Trophoblast cell (in vitro differentiated cells and primary cell): ENCODE data around the gene SMIM45.

ENCODE experiments used
- DNase-seq, 2 donors: peaks; one replicate each; pipeline ENCODE4 v3.0.0-alpha.2; 2016
- H2AFZ ChIP-seq: 2 replicates; pipeline ENCODE4 v1.6.1; 2013; ENCODE audit warnings: low read length, moderate library complexity, mild to moderate bottlenecking; ENCODE audit not compliant: insufficient read depth, poor library complexity
- H2AK5ac ChIP-seq: 2 replicates; pipeline ENCODE4 v1.6.1; 2013; ENCODE audit warnings: mild to moderate bottlenecking, low read length
- H2BK120ac ChIP-seq: 2 replicates; pipeline ENCODE4 v1.6.1; 2013; ENCODE audit warnings: low read length, mild to moderate bottlenecking, moderate library complexity; ENCODE audit not compliant: insufficient read depth, poor library complexity
- H2BK12ac ChIP-seq: 2 replicates; pipeline ENCODE4 v1.6.1; 2013; ENCODE audit warnings: mild to moderate bottlenecking, low read length, moderate library complexity
- H2BK5ac ChIP-seq: 2 replicates; pipeline ENCODE4 v1.6.1; 2013; ENCODE audit warnings: low read length, low read depth, moderate library complexity, mild to moderate bottlenecking; ENCODE audit not compliant: poor library complexity
- H3K14ac ChIP-seq: 2 replicates; pipeline ENCODE4 v1.6.1; 2013; ENCODE audit warnings: mild to moderate bottlenecking, low read length
- H3K18ac ChIP-seq: 2 replicates; pipeline ENCODE4 v1.6.1; 2013; ENCODE audit warnings: mild to moderate bottlenecking, low read length
- H3K23ac ChIP-seq: 2 replicates; pipeline ENCODE4 v1.6.1; 2013; ENCODE audit warnings: low read length
- H3K27ac ChIP-seq: 2 replicates; pipeline ENCODE4 v1.5.1; 2013; ENCODE audit warnings: low read depth, mild to moderate bottlenecking, inconsistent platforms, low read length, moderate library complexity
- H3K27me3 ChIP-seq: 2 replicates; pipeline ENCODE4 v1.6.1; 2013; ENCODE audit warnings: inconsistent platforms, mild to moderate bottlenecking, low read length, moderate library complexity; ENCODE audit not compliant: insufficient read depth
- H3K36me3 ChIP-seq, 2 experiments: 1 replicate in 1 of 2; 2 replicates in 1 of 2; pipeline ENCODE4 v1.6.1; 2013; ENCODE audit warnings: low read length in 2 of 2, mild to moderate bottlenecking in 2 of 2, moderate library complexity in 1 of 2; ENCODE audit not compliant: insufficient read depth in 2 of 2, control insufficient read depth in 1 of 2
- H3K4ac ChIP-seq: 2 replicates; pipeline ENCODE4 v1.6.1; 2013; ENCODE audit warnings: low read depth, mild to moderate bottlenecking, low read length, moderate library complexity
- H3K4me1 ChIP-seq, 2 experiments: 1 replicate in 1 of 2; 2 replicates in 1 of 2; pipeline ENCODE4 v1.6.1; 2013; ENCODE audit warnings: low read length in 2 of 2, mild to moderate bottlenecking in 2 of 2, moderate library complexity in 1 of 2; ENCODE audit not compliant: insufficient read depth in 2 of 2, control insufficient read depth in 1 of 2
- H3K4me2 ChIP-seq: 2 replicates; pipeline ENCODE4 v1.6.1; 2013; ENCODE audit warnings: inconsistent platforms, mild to moderate bottlenecking, low read length, moderate library complexity
- H3K4me3 ChIP-seq: 2 replicates; pipeline ENCODE4 v1.5.1; 2013; ENCODE audit warnings: mild to moderate bottlenecking, low read depth, low read length, inconsistent platforms
- H3K79me1 ChIP-seq: one replicate; pipeline ENCODE4 v1.6.1; 2013; ENCODE audit warnings: low read length
- H3K79me2 ChIP-seq: 2 replicates; pipeline ENCODE4 v1.6.1; 2013; ENCODE audit warnings: low read length, mild to moderate bottlenecking; ENCODE audit not compliant: control insufficient read depth, insufficient read depth, poor library complexity
- H3K9ac ChIP-seq: 2 replicates; pipeline ENCODE4 v1.6.1; 2013; ENCODE audit warnings: mild to moderate bottlenecking, low read length
- H3K9me3 ChIP-seq: 2 replicates; pipeline ENCODE4 v1.6.1; 2013; ENCODE audit warnings: low read depth, mild to moderate bottlenecking, control low read depth, inconsistent platforms, low read length; ENCODE audit not compliant: insufficient read depth
- H4K12ac ChIP-seq: 2 replicates; pipeline ENCODE4 v1.6.1; 2013; ENCODE audit warnings: low read depth, mild to moderate bottlenecking, low read length, moderate library complexity
- H4K8ac ChIP-seq: 2 replicates; pipeline ENCODE4 v1.6.1; 2013; ENCODE audit warnings: low read depth, mild to moderate bottlenecking, low read length, moderate library complexity
- H4K91ac ChIP-seq: one replicate; pipeline ENCODE4 v1.6.1; 2013; ENCODE audit warnings: low read depth, mild to moderate bottlenecking, low read length, moderate library complexity
- WGBS: extraction: QIAGEN DNeasy Blood & Tissue Kit; methylation state at CpG from one replicate; pipeline ENCODE4 v1.1.7; 2013; ENCODE audit warnings: missing lambda C conversion rate; ENCODE audit not compliant: insufficient read length, insufficient coverage; ENCODE audit errors: extremely low coverage; 5-methylcytosine and 5-hydroxymethylcytosine counted together

Gene SMIM45

DNA sequence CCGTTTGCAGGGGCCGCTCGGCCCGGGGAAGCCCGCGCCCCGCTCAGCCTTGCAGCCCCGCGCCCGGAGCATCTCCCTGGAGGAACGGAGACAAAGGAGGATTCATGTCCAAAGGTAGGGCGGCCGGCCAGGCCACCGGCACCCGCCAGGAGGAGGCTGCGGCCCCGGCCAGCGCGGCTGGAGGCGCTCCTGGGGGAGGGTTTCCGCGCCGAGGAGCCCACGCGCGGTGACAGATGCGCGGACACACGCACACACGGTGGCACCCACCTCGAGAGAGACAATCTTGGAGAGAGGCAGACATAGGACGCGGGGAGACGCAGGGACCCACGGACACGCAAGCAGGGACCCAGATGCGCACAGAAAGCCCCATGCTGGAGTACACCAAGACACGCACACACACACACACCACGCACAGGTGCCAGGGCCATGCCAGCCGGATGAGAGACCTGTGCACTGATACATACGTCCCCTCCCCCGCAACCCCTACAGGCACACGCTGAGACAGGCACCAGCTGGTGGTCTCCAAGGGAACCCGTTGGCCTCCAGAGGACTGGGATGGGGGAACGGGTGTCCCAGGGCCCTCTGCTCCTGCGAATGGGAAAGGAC is 25.1 kb downstream of the SMIM45 start:
- Histone ChIP-seq H3K9me3 (peaks cover 8% of the 10 kb centered on the region), H2AFZ (peak overlapping the region; percentile 56), H4K8ac (no peak overlapping the region), H2BK120ac (no peak overlapping the region), H3K27ac (no peak overlapping the region), H3K4me3 (no peak overlapping the region), H4K91ac (no peak overlapping the region), H3K4ac (no peak overlapping the region), H3K79me1 (no peaks in the 10 kb centered on the region), H3K4me2 (peak overlapping the region; percentile 83), H2BK12ac (no peak overlapping the region), H3K23ac (no peak overlapping the region), H2BK5ac (no peak overlapping the region), H3K4me1 (peaks cover 0 to 8% of the 10 kb centered on the region in 2 experiments), H3K9ac (no peak overlapping the region), H3K36me3 (no peaks in the 10 kb centered on the region), H3K18ac (no peak overlapping the region), H3K27me3 (peaks cover 30% of the 10 kb centered on the region), H4K12ac (no peak overlapping the region), H3K79me2 (no peaks in the 10 kb centered on the region), H3K14ac (peak overlapping the region; percentile 22), H2AK5ac (no peak overlapping the region)
- no CpG with 5 or more reads among the region's 46 CpGs for WGBS
- DNase-seq = peak in 1 of 2 donors; percentile 30

DNA sequence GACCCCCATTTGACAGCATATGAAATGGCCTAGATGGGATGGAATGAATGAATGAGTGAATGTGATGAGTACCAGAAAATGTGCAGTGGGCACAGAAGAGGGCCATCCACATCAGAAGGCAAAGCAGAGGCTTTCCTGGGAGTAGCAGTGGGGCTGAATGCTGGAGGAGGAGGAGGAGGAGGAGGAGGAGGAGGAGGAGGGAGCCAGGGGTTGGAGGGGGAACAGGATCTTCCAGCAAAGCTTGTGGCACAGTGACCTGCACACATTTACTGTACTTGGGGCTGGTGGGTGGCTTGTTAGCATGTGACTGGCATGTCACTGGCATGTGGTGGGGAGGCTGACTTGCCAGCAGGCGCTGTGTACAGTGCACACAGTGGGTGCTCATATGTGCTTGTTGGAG is 26.8 kb downstream of the SMIM45 start:
- peaks cover 2 to 12% of the 10 kb centered on the region in 2 experiments for H3K4me1 ChIP-seq
- no peak overlapping the region for H2AFZ ChIP-seq
- peaks cover 30% of the 10 kb centered on the region for H3K27me3 ChIP-seq
- no peak overlapping the region for H4K91ac ChIP-seq
- H3K4ac ChIP-seq = no peak overlapping the region
- no peak overlapping the region for H4K8ac ChIP-seq
- no peak overlapping the region for H2BK120ac ChIP-seq
- DNase-seq = no peak
- H3K23ac ChIP-seq = no peak overlapping the region
- H3K14ac ChIP-seq = no peak overlapping the region
- H3K4me3 ChIP-seq = no peak overlapping the region
- no peak overlapping the region for H3K27ac ChIP-seq
- no peak overlapping the region for H3K9ac ChIP-seq
- no peak overlapping the region for H2BK5ac ChIP-seq
- no CpG with 5 or more reads among the region's 1 CpG for WGBS
- no peak overlapping the region for H2BK12ac ChIP-seq
- no peak overlapping the region for H3K18ac ChIP-seq
- no peaks in the 10 kb centered on the region for H3K79me1 ChIP-seq
- no peaks in the 10 kb centered on the region for H3K79me2 ChIP-seq
- peaks cover 8% of the 10 kb centered on the region for H3K9me3 ChIP-seq
- H3K4me2 ChIP-seq = no peak overlapping the region
- H2AK5ac ChIP-seq = no peak overlapping the region
- H4K12ac ChIP-seq = no peak overlapping the region
- no peaks in the 10 kb centered on the region for H3K36me3 ChIP-seq

DNA sequence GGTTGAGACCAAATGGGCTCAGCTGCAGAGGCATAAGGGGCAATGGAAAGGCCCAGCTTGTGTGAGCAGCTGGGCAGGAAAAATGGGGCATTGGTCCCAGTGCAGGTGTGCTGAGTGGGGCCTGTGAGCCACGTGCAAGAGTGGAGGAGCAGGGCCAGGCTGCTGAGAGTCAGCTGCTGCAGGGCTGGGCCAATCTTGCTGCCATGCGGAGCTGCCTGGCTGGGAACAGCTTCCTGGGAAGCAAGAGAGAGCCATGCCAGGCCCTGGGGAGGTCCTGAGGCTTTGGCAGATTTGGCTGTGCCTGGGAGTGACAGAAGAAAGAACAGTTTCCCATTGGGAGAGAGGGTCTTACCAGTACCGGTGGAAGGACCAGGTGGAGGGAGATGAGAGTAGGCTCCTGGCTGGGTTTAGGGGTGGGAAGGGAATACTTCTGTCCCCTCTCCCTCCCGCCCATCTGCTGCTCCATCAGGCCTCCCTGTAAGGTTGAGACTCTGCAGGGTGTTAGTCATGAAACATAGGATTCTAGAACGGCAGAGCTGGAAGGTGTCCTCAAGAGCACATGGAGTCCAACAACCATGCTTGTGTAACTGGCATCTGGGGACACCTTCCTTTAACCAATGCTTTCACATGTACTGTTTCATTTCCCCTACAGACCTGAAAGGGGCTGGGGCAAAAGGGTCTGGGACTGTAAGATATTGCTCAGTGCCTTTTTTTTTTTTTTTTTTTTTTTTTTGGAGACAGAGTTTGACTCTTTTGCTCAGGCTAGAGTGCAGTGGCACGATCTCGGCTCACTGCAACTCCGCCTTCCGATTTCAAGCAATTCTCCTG is 27.7 kb downstream of the SMIM45 start:
- Histone ChIP-seq H3K4ac (no peak overlapping the region), H2AFZ (no peak overlapping the region), H2BK120ac (no peak overlapping the region), H3K9me3 (peaks cover 8% of the 10 kb centered on the region), H3K79me2 (no peaks in the 10 kb centered on the region), H3K14ac (no peak overlapping the region), H3K9ac (no peak overlapping the region), H3K23ac (no peak overlapping the region), H3K27me3 (peaks cover 30% of the 10 kb centered on the region), H3K4me3 (no peak overlapping the region), H3K36me3 (no peaks in the 10 kb centered on the region), H3K27ac (no peak overlapping the region), H3K4me2 (no peak overlapping the region), H3K18ac (no peak overlapping the region), H2AK5ac (no peak overlapping the region), H2BK12ac (no peak overlapping the region), H4K8ac (no peak overlapping the region), H3K79me1 (no peaks in the 10 kb centered on the region), H2BK5ac (no peak overlapping the region), H4K91ac (no peak overlapping the region), H4K12ac (no peak overlapping the region), H3K4me1 (peaks cover 2 to 13% of the 10 kb centered on the region in 2 experiments)
- no CpG with 5 or more reads among the region's 9 CpGs for WGBS
- no peak for DNase-seq

DNA sequence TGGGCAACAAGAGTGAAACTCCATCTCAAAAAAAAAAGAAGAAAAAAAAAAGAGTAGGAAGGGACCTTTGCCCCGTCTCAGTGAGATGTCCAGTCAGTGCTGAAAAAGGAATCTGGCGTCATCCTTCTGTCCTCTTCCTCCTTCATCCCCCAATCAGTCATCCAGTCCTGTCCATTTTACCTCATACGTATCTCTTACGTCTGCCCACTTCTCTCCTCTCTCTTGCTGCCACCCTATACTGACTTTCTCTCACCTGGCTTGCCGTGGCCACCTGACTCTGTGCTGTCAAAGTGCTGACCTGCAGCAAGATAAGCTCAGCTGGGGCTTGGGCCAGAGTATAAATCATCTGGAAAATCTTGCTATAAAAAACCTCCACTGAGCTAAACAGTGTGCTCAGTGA is 30.9 kb downstream of the SMIM45 start:
- H3K79me2 ChIP-seq = no peaks in the 10 kb centered on the region
- H3K27ac ChIP-seq = no peak overlapping the region
- no peak for DNase-seq
- H4K12ac ChIP-seq = no peak overlapping the region
- no peak overlapping the region for H3K4me3 ChIP-seq
- no peak overlapping the region for H2BK5ac ChIP-seq
- no peaks in the 10 kb centered on the region for H3K79me1 ChIP-seq
- no peaks in the 10 kb centered on the region for H3K9me3 ChIP-seq
- peaks cover 2 to 6% of the 10 kb centered on the region in 2 experiments for H3K4me1 ChIP-seq
- no peak overlapping the region for H3K4me2 ChIP-seq
- no peak overlapping the region for H3K14ac ChIP-seq
- no peak overlapping the region for H2BK12ac ChIP-seq
- H3K18ac ChIP-seq = no peak overlapping the region
- H4K91ac ChIP-seq = no peak overlapping the region
- H4K8ac ChIP-seq = no peak overlapping the region
- no CpG with 5 or more reads among the region's 5 CpGs for WGBS
- no peak overlapping the region for H2BK120ac ChIP-seq
- no peak overlapping the region for H2AFZ ChIP-seq
- no peak overlapping the region for H3K23ac ChIP-seq
- no peak overlapping the region for H3K9ac ChIP-seq
- H3K36me3 ChIP-seq = no peaks in the 10 kb centered on the region
- no peak overlapping the region for H3K4ac ChIP-seq
- peaks cover 4% of the 10 kb centered on the region for H3K27me3 ChIP-seq
- H2AK5ac ChIP-seq = no peak overlapping the region
